Right ventricle myocardium inferior (tissue), 1 donor: ENCODE data around the gene MUC5B. TPM values are rescaled to one million over a fixed set of nuclear protein-coding genes. Genes with fewer than 3 reads are reported as not detected.

Experiments used
- ATAC-seq: fragments of 200-7000 bp; cut with Tn5 transposase; one replicate; pipeline ENCODE4 v1.9.1; 2020; ENCODE audit warnings: mild to moderate bottlenecking, moderate library complexity
- DNase-seq: peaks from one replicate; pipeline ENCODE4 v3.0.0; 2021; ENCODE audit errors: missing footprints
- intact Hi-C: fragments of 100-400 bp; cut with DNase I; formaldehyde crosslinking; loops from one replicate; pipeline ENCODE4 v1.11.0; 2022
- microRNA-seq: library from miRNA; unstranded; fragments of <30 nt; microRNA quantifications from one replicate; pipeline ENCODE4 v1.2.0, GENCODE V29; 2020
- total RNA-seq: library from RNA; stranded (reverse); fragmentation: NEBNext Ultra II Directional; extraction: Animal tissue kit (Norgen Biotek cat#: 25700); gene quantifications from one replicate; pipeline ENCODE4 v1.2.1, GENCODE V29; 2021
- donor health status: DM: no; HTN: yes; CAD: no; lungs with severe emphysema.

Gene MUC5B
- total RNA-seq, 1 donor from 2014 or later, result not detected

DNA sequence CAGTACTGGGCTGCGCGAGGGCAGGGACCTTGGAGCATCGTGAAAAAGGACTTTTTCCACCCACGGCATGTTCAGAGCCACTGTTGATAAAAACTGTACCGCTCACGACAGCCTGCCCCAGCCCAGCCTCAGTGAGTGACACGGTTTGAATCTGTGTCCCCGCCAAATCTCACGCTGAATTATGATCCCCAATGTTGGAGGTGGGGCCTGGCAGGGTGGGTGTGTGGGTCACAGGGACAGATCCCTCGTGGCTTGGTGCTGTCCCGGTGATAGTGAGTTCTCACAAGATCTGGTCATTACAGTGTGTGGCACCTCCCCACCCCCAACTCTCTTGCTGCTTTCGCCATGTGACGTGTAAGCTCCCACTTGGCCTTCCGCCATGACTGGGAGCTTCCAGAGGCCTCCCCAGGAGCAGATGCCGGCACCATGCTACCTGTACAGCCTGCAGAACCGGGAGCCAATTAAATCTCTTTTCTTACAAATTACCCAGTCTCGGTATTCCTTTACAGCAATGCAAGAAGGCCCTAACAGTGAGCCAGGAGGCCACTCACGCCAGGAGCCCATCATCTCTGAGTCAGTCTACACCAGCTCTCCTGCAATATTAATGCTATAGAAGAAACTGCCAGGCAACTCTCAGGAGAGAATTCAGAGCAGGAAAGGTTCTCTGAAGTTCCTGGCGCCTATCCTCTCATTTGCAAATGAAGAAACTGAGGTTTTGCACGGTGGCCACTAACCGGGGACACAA, 85.3 kb downstream of the MUC5B start:
- no peak for DNase-seq
- no peak for ATAC-seq
- intact Hi-C loops, result loop anchor here (2.0 kb wide), 1 partner anchor 45 kb away; no protein-coding TSS in a partner anchor

DNA sequence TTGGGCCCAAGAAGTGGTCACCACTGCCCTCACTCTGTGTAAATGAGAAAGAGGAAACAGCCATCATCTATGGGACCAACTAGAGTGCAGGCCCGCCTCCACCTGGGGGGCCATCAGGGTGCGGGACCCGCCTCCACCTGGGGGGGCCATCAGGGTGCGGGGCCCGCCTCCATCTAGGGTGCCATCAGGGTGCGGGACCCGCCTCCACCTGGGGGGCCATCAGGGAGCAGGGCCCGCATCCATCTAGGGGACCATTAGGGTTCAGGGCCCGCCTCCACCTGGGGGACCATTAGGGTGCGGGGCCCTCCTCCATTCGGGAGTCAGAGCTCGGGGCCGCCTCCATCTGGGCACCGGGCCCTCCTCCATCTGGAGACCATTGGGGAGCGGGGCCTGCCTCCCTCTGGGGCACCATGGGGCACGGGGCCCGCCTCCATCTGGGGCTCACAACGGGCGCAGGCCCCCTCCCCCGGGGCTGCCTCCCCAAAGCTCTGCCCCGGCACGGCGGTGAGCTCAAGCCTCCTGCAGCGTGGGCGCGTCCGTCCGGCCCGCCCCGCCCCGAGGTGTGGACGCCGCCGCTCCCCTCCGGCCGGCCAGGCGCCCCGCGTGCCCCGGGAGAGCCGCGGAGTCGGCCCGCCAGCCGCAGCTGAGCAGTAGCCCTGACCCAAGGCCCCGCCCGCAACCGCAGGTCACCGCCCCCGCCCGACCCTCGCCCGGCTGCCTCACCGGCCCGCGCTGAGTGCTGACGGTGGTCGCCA, 86.1 kb downstream of the MUC5B start:
- peak; percentile 57 for ATAC-seq
- DNase-seq, result no peak
- intact Hi-C loops, result loop anchor here (2.0 kb wide), 1 partner anchor 46 kb away; no protein-coding TSS in a partner anchor

DNA sequence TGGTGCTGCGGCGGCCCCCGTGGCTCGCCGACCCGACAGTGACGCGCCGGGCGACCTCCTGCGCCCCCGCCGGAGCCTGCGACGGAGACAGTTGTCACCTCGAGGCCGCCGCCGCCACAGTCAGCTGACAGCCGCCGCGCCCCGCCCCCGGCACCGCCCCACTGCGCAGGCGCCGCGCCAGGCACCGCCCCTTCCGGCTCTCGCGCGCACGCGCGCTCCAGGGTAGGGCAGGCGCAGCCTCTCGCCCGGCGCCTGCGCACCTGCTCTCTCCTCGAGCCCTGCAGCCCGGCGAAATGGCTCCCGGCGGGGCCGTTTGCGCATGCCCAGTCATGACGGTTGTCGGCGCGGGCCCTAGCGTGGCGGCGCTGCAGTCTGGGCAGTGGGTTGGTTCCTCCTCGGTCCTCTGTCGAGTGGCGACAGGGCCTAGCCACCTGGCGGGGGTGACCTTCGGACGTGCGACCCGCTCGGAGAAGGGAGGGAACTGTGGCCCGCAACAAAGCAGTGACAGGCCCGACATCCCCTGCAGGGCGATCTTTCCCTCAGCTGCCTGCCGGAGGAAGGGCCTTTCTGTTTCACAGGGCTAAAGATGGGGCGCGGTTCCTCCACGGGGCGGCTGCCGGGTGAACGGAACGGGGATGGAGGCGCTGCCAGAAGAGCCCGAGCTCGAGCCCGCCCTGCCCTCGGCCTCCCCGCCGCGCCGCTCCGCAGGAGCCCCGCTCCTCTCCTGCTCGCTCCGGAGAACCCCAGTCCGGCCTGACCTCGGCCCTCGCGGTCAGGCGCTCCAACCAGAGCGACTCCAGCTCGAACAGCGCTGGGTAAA, 86.8 kb downstream of the MUC5B start, which contains the start of gene TOLLIP:
Gene TOLLIP (minus strand): TSS at position 135 of the 820 bp plus-strand sequence. CDS start 134 bp downstream, at position 1.
- peak; percentile 98 for DNase-seq
- intact Hi-C loops, result loop anchor here (2.0 to 5.0 kb wide), 2 partner anchors 47 to 263 kb away; partner anchors contain the start of gene DUSP8
- ATAC-seq, result peak; percentile 97

DNA sequence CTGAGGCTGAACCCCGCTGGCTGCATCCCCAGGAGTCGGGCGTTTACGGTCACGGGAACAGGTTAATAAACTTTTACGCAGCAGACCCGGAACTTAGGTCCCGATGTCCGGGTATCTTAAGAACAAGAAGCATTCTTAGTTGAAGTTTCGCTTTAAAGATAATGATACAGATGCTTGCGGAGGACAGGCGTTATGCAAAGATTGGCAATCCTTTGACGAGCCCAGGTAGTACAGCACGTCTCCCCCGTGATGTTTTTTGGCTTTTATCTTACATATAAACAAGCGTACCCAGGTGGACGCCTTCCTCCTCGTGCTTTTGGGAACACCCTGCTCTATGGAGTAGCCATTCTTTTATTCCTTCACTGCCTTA, 87.4 kb downstream of the MUC5B start:
- ATAC-seq (no peak), DNase-seq (no peak)
- intact Hi-C loops, result loop anchor here (5.0 kb wide), 1 partner anchor 262 kb away; the partner anchor contains the start of gene DUSP8

DNA sequence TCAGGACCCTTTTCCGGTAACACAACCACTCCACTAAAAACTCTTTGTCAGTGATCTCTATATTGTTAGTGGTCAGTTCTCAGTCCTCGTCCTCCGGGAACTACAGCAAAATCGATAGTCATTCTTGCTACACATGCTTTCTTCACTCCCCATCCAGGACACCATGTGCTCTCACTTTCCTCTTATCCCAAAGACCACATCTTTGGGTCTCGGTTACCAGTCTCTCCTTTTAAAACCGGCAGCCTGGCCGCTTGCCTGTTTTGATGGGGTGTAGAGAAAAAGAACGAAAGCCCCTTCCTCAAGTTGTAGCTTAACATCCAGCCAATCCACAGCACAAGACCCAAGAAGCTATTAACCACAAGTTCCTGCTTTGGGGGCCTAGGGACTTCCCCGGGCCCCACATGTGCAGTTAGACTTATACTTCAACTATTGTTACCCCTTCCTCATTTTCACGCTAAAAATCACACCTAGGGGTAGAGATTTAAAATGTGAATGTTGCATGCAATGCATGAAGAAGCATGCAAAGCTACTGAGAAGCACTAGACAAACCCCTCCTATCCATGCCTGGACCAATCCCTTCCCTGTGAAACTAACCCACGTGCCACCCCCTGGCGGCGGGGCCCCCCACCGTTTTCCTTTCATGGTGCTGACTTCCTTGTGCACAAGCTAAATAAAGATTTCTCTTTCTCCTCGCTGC, 88.1 kb downstream of the MUC5B start:
- no peak for ATAC-seq
- DNase-seq, result no peak
- intact Hi-C loops, result loop anchor here (5.0 kb wide), 1 partner anchor 261 kb away; the partner anchor contains the start of gene DUSP8

Small RNAs within 50 kb of the gene (microRNA-seq; reads per million reads assigned to microRNA genes)
- gene MIR6744, result not detected

Other genes starting within 250 kb of the MUC5B start
- gene MUC6, start 186.3 kb upstream of the MUC5B start, total RNA-seq, result not detected
- not detected for gene MUC2, start 148.2 kb upstream of the MUC5B start, total RNA-seq
- not detected for gene MUC5AC, start 65.1 kb upstream of the MUC5B start, total RNA-seq
- 46.8 TPM for gene TOLLIP, start 86.6 kb downstream of the MUC5B start, total RNA-seq
- gene BRSK2, start 166.9 kb downstream of the MUC5B start, total RNA-seq, result 1.4 TPM